Subcutaneous adipose tissue (tissue), 4 donors: ENCODE measurements around the gene NAALADL2. TPM values are rescaled to one million over a fixed set of nuclear protein-coding genes. Genes with fewer than 3 reads are reported as not detected.

Experiments used
- CTCF ChIP-seq: fragments of 450-650 bp; IDR thresholded peaks from one replicate; pipeline ENCODE4 v1.5.1; 2016; ENCODE audit warnings: low read depth, mild to moderate bottlenecking, control low read depth, antibody characterized with exemption, moderate library complexity
- total RNA-seq, 4 donors: library from RNA; depleted of rRNA; stranded (reverse); fragments of >200 nt; gene quantifications; one replicate each; pipeline ENCODE4 v1.1.0, GENCODE V29; 2016

The NAALADL2 gene
- total RNA-seq, 4 donors from 2014 or later, result 9.4 to 18.1 (median 11.8) TPM

GRCh38 chr3:174884776-174885568, 25.8 kb downstream of the NAALADL2 start:
- TF ChIP-seq CTCF, result no peak

DNA sequence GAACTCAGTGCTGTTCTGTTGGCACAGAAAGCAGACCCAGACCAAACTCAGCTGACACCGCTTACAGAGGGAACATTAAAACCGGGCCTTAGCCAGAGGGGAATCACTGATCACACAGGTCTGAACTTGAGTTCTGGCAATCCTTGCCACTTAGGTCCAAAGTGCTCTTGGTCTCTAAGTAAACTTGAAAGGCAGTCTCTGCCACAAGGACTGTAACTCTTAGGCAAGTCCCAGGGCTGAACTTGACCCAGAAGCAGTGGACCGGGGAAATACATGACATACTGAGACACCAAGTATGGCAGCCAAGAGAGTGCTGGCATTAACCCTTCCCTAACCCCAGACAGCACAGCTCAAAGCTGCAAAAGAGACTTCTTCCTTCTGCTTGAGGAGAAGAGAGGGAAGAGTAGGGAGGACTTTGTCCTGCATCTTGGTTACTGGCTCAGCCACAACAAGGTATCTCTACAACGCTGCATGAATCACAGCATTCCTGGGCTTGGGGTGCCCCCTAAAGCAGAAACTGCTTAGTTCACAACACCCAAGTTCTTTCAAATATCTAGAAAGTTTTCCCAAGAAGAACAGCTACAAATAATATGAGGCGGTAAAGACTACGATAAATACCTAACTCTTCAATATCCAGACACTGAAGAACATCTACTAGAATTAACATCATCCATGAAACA, 32.5 kb downstream of the NAALADL2 start:
- no peak for TF ChIP-seq CTCF

DNA sequence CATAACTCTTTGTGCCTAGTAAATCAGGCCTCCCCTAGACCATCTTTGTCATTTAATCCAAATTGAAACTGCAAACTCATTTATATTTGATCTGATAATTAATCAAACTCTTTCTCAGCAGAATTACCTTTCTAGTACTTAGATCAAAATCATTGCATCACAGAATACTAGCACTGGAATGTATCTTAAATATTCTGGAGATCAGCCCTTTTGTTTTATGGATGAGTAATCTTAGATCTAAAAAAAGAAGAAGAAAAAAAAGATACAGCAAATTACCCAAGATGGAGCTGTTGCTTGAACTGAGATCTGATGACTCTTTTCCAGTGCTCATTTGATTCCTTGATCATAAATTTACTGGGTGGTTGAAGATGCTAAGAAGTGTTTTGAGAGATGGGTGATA, 47.9 kb downstream of the NAALADL2 start:
- TF ChIP-seq CTCF, result no peak

GRCh38 chr3:174907628-174908407, 48.7 kb downstream of the NAALADL2 start:
- TF ChIP-seq CTCF, result no peak

DNA sequence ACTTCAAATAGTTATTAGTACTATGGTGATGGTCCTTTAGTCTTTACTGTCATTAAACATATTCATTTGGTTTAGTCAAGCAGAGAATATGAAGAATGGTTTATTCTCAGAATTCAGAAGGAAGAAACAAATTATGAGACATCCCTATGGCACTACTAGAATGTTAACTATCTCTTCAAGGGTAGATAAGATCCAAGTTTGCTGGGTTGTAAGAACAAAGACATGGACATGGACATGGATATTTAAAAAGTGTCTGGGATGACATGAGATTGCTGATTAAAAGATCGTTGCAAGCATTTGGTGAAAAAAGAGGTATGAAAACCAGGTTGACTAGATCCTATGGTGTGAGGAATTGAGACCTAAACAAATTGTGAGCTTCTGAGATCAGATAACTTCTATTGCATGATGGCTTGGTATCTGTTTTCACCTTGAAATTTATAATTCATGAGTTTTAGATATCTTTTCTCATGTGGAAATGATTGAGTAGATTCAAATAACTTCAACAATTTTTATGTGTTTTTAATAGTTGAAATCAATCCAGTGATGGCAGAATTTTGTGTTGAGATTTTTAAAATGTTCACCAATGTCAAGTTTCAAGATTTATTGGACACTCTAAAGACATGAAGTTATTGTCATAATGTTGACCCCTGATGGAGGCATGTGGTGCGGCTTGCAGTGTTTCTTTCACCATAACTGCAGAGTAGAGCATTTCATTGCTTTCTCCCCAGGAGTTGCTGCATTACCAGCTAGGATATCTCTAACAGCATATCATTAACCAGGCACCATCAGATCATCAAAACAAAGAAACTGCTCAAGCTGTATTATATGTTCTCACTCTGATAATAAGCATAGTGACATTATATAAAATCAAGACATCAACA, 72.6 kb downstream of the NAALADL2 start:
- no peak for TF ChIP-seq CTCF

- no peak for TF ChIP-seq CTCF
Observed at GRCh38 chr3:174936590-174936989, 77.5 kb downstream of the NAALADL2 start.
